HFF-Myc (cell line): ENCODE measurements around the gene PTPRN2.

Experiments used
- DNase-seq: peaks from one replicate; pipeline ENCODE4 v3.0.0-alpha.2; 2011; ENCODE audit warnings: low read depth; ENCODE audit errors: extremely low read depth
- H3K4me3 ChIP-seq: replicated peaks from 2 replicates; pipeline ENCODE4 v1.5.1; 2011; ENCODE audit warnings: low read depth, mild to moderate bottlenecking, control low read depth, low read length
- CTCF ChIP-seq: IDR thresholded peaks from 2 replicates; pipeline ENCODE4 v1.5.1; 2012; ENCODE audit warnings: mild to moderate bottlenecking, low read depth, low read length, control low read depth; ENCODE audit errors: missing control alignments

The PTPRN2 gene

GRCh38 chr7:157542068-157543021 is 1045.3 kb downstream of the PTPRN2 start:
- DNase-seq = no peak
- no peak for TF ChIP-seq CTCF

GRCh38 chr7:157541295-157542067 is 1046.1 kb downstream of the PTPRN2 start:
- no peak for TF ChIP-seq CTCF
- no peak overlapping the region for H3K4me3 ChIP-seq
- no peak for DNase-seq

More at GRCh38 chr7:157542068-157543021, 1045.3 kb downstream of the PTPRN2 start:
- no peak overlapping the region for H3K4me3 ChIP-seq

GRCh38 chr7:157540606-157541294 is 1046.9 kb downstream of the PTPRN2 start:
- no peak overlapping the region for H3K4me3 ChIP-seq
- no peak for DNase-seq
- no peak for TF ChIP-seq CTCF

- TF ChIP-seq CTCF = no peak
- H3K4me3 ChIP-seq = no peak overlapping the region
These were observed 1047.6 kb downstream of the PTPRN2 start for GRCh38 chr7:157540020-157540419.

GRCh38 chr7:157539521-157539920 is 1048.1 kb downstream of the PTPRN2 start:
- H3K4me3 ChIP-seq = no peak overlapping the region
- no peak for DNase-seq
- no peak for TF ChIP-seq CTCF

More at GRCh38 chr7:157540020-157540419, 1047.6 kb downstream of the PTPRN2 start:
- no peak for DNase-seq

- no peak overlapping the region for H3K4me3 ChIP-seq
- DNase-seq = no peak
- TF ChIP-seq CTCF = no peak
These were observed 1048.9 kb downstream of the PTPRN2 start for GRCh38 chr7:157538735-157539134.
